ENCODE measurements around the gene RGS5.

Gene RGS5

DNA sequence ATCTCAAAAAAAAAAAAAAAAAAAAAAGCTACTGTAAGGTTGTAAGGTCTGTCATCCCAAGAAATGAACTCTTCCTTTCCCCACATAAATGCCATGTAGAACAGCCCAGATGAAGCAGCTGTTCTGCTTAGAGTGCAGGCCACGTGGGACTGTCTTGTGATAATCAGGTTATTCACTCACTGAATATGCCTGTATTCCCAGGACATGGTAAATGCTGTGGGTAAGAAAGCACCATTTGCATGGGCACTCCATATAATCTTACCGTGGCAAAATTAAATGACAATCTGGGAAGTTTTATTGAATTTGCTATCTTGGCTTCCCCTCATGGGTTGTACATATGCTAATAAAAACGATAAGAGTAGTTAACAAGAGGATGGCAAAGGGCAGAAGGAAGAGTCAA lies 13.8 kb downstream of the RGS5 start:
- no peaks in the 10 kb centered on the region for H3K36me3 ChIP-seq (ENCODE audit: control insufficient read depth in 5 of 5, insufficient read depth in 5 of 5, low read length in 5 of 5)
- no peaks in the 10 kb centered on the region for H3K9me3 ChIP-seq (ENCODE audit: control insufficient read depth in 5 of 5, low read length in 5 of 5)
- no peaks in the 10 kb centered on the region for H3K27me3 ChIP-seq (ENCODE audit: control insufficient read depth in 5 of 5, insufficient read depth in 4 of 5, low read length in 5 of 5)
- no peak overlapping the region for H3K9ac ChIP-seq (ENCODE audit: low read length in 5 of 5)
- H3K4me1 ChIP-seq (ENCODE audit: control insufficient read depth in 5 of 5, insufficient read depth in 5 of 5, low read length in 5 of 5) = peaks cover 0 to 17% (median under 1%) of the 10 kb centered on the region in 5 donors
- H3K4me3 ChIP-seq (ENCODE audit: low read depth in 1 of 5, low read length in 5 of 5) = no peak overlapping the region
- H3K27ac ChIP-seq (ENCODE audit: low read depth, low read length) = no peak overlapping the region

DNA sequence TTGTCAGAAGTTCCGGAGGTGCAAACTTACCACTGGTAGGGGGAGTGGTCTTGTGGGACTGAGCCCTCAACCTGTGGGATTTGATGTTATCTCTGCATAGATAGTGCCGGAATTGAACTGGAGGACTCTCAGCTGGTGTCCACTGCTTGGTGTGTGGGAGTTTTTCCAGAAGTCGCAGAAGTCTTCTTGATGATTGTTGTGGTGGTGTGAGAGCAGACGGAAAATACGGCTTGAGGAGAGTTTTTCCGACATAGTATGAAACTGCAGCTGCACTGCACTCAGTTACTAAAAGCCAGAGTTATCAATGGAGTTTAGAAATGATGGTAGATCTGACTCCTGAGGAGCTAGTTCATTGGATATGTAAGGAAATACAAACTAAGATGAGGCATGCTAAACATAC lies 14.9 kb downstream of the RGS5 start:
- no peak overlapping the region for H3K4me3 ChIP-seq (ENCODE audit: low read depth in 1 of 5, low read length in 5 of 5)
- no peaks in the 10 kb centered on the region for H3K36me3 ChIP-seq (ENCODE audit: control insufficient read depth in 5 of 5, insufficient read depth in 5 of 5, low read length in 5 of 5)
- H3K9me3 ChIP-seq (ENCODE audit: control insufficient read depth in 5 of 5, low read length in 5 of 5) = no peaks in the 10 kb centered on the region
- H3K27ac ChIP-seq (ENCODE audit: low read depth, low read length) = no peak overlapping the region
- H3K4me1 ChIP-seq (ENCODE audit: control insufficient read depth in 5 of 5, insufficient read depth in 5 of 5, low read length in 5 of 5) = peaks cover 0 to 11% (median 4%) of the 10 kb centered on the region in 5 donors
- H3K27me3 ChIP-seq (ENCODE audit: control insufficient read depth in 5 of 5, insufficient read depth in 4 of 5, low read length in 5 of 5) = no peaks in the 10 kb centered on the region
- H3K9ac ChIP-seq (ENCODE audit: low read length in 5 of 5) = no peak overlapping the region

DNA sequence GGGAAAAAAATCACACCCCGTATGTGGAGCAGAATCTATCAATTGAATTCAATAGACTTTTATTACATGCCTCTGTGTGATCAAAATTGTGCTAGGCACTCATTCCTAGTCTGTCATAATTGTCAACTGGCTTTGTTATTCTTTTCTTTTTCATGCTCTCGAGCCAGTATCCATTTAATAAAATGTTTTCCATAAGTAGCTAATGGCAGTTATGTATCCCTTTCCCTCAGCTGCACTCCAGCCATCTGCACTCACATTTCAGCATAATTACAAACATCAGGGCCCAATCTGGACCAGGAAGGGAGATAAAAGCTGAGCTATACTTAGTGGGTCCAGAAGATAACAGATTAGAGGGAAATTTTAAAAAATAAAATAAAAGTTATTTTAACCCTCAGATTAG lies 15.9 kb downstream of the RGS5 start:
- H3K9me3 ChIP-seq (ENCODE audit: control insufficient read depth in 5 of 5, low read length in 5 of 5) = no peaks in the 10 kb centered on the region
- H3K9ac ChIP-seq (ENCODE audit: low read length in 5 of 5) = no peak overlapping the region
- H3K4me3 ChIP-seq (ENCODE audit: low read depth in 1 of 5, low read length in 5 of 5) = no peak overlapping the region
- peaks cover 0 to 3% (median 0%) of the 10 kb centered on the region in 5 donors for H3K36me3 ChIP-seq (ENCODE audit: control insufficient read depth in 5 of 5, insufficient read depth in 5 of 5, low read length in 5 of 5)
- H3K27me3 ChIP-seq (ENCODE audit: control insufficient read depth in 5 of 5, insufficient read depth in 4 of 5, low read length in 5 of 5) = no peaks in the 10 kb centered on the region
- no peak overlapping the region for H3K27ac ChIP-seq (ENCODE audit: low read depth, low read length)
- H3K4me1 ChIP-seq (ENCODE audit: control insufficient read depth in 5 of 5, insufficient read depth in 5 of 5, low read length in 5 of 5) = peaks cover 0 to 7% (median 2%) of the 10 kb centered on the region in 5 donors

DNA sequence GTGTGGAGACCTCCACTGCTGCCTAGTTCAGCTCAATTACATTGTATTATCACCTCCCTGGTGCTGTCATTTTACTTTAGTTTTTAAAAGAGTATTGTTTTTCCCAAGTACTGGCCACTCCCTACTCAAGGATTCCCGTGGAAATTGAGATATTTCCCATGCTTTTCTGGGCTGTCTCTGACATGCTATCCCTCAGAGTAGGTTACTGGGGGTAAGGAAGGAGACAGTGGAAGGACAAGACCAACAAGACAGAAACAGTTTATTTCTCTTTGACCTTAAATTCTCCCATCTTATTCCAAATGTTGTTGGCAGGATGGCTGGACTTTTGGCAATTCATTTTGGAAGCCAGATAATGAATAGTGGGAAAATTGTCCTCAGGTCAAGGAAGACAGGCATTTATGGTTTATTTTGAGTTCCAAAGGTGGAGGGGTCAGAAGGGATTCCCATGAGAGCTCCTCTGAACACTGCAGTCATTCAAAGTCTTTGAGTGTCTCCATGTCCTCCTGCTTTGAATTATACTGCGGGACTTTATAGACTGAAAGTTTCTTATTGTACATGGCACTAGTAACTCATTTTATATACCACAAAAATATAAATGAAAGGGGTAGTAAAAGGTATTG lies 20.3 kb downstream of the RGS5 start:
- H3K4me3 ChIP-seq (ENCODE audit: low read depth in 1 of 5, low read length in 5 of 5) = no peak overlapping the region
- H3K27me3 ChIP-seq (ENCODE audit: control insufficient read depth in 5 of 5, insufficient read depth in 4 of 5, low read length in 5 of 5) = no peaks in the 10 kb centered on the region
- H3K9me3 ChIP-seq (ENCODE audit: control insufficient read depth in 5 of 5, low read length in 5 of 5) = no peaks in the 10 kb centered on the region
- H3K36me3 ChIP-seq (ENCODE audit: control insufficient read depth in 5 of 5, insufficient read depth in 5 of 5, low read length in 5 of 5) = peaks cover 0 to 3% (median 0%) of the 10 kb centered on the region in 5 donors
- H3K4me1 ChIP-seq (ENCODE audit: control insufficient read depth in 5 of 5, insufficient read depth in 5 of 5, low read length in 5 of 5) = peaks cover 0 to 7% (median 2%) of the 10 kb centered on the region in 5 donors
- no peak overlapping the region for H3K9ac ChIP-seq (ENCODE audit: low read length in 5 of 5)
- H3K27ac ChIP-seq (ENCODE audit: low read depth, low read length) = no peak overlapping the region

DNA sequence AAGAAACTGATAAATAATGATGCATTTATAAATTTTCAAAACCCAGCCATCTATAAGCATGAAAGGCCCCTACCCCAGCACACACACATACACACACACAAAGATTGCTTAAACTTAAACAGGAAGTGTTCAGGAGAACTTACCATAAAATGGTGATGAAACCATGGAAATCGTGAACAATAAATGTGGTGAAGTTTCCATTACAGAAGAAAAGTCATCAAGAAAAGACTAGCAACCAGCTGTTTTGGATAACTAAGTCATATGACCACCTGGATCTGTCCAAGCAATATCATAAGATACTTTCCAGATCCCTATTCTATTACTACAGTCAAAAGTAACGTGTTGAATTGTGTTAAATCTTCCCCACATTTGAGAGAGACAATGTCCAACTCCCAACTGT lies 24.1 kb downstream of the RGS5 start:
- no peak overlapping the region for H3K27ac ChIP-seq (ENCODE audit: low read depth, low read length)
- H3K4me1 ChIP-seq (ENCODE audit: control insufficient read depth in 5 of 5, insufficient read depth in 5 of 5, low read length in 5 of 5) = peaks cover 2 to 9% (median 7%) of the 10 kb centered on the region in 5 donors
- no peak overlapping the region for H3K4me3 ChIP-seq (ENCODE audit: low read depth in 1 of 5, low read length in 5 of 5)
- no peaks in the 10 kb centered on the region for H3K27me3 ChIP-seq (ENCODE audit: control insufficient read depth in 5 of 5, insufficient read depth in 4 of 5, low read length in 5 of 5)
- H3K9ac ChIP-seq (ENCODE audit: low read length in 5 of 5) = no peak overlapping the region
- peaks cover 0 to 3% (median 0%) of the 10 kb centered on the region in 5 donors for H3K36me3 ChIP-seq (ENCODE audit: control insufficient read depth in 5 of 5, insufficient read depth in 5 of 5, low read length in 5 of 5)
- no peaks in the 10 kb centered on the region for H3K9me3 ChIP-seq (ENCODE audit: control insufficient read depth in 5 of 5, low read length in 5 of 5)

DNA sequence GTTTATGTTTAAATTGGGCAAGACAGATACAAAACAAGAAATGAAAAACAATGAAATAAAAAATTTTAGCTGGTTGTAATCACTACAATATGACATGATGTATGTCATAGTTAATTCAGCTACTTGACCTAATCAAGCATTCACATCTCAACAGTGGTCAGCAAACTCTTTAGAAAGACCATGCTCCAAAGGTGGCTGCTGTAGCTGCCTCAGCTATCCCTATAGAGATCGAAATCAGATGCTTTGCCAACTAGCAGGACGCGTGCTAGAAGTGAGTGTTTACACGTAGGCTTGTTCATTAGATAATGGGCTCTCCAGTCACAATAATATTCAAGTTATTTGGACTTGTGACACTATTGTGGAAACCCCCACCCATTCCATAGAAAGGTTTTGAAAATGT lies 25.9 kb downstream of the RGS5 start:
- no peak overlapping the region for H3K4me3 ChIP-seq (ENCODE audit: low read depth in 1 of 5, low read length in 5 of 5)
- no peak overlapping the region for H3K9ac ChIP-seq (ENCODE audit: low read length in 5 of 5)
- H3K36me3 ChIP-seq (ENCODE audit: control insufficient read depth in 5 of 5, insufficient read depth in 5 of 5, low read length in 5 of 5) = no peaks in the 10 kb centered on the region
- H3K9me3 ChIP-seq (ENCODE audit: control insufficient read depth in 5 of 5, low read length in 5 of 5) = no peaks in the 10 kb centered on the region
- no peaks in the 10 kb centered on the region for H3K27me3 ChIP-seq (ENCODE audit: control insufficient read depth in 5 of 5, insufficient read depth in 4 of 5, low read length in 5 of 5)
- H3K27ac ChIP-seq (ENCODE audit: low read depth, low read length) = no peak overlapping the region
- H3K4me1 ChIP-seq (ENCODE audit: control insufficient read depth in 5 of 5, insufficient read depth in 5 of 5, low read length in 5 of 5) = peaks cover 0 to 14% (median 7%) of the 10 kb centered on the region in 5 donors

DNA sequence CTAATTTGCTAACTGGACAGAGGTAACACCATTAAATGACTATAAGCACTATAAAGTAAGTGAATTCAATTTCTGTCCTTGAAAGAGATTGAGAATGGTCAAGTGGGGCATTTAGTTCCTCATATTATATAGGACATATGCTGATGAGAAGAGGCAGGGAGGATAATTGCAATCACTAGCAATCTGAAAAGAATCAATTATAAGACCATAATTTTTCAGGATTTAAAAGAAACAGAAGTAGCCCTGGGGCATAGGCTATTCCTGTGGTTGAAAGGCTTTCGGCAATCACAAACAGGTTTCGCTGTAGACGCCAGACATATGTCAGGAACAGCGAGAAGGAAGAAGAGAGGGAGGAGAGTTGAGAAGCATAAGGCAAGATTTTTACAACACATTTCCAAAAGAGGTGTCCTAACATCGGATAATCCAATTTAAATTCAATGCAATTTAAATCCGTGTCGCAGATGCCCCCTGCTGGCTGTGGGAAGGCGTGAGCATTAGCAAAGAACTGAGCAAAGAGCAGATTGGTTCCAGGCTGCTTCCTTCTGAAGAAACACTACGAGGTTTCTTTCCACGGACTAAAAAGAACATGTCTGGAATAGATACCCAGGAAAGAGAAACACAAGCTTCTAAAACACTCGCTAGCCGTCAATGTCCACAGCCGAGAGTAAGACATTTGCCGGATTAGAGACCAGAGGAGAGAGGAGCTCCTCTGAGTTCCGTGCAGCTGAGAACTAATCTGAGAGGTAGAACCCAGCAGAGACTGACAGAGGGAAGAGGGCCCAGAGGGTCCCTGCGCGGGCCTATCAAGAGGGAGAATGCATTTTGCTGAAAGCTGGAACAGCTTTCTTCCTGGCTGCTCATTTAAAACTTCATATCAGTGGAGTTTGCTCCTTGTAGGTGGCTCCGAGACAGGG lies 27.9 kb downstream of the RGS5 start:
- Histone ChIP-seq H3K4me1 (ENCODE audit: control insufficient read depth in 5 of 5, insufficient read depth in 5 of 5, low read length in 5 of 5) (peaks cover 0 to 19% (median 8%) of the 10 kb centered on the region in 5 donors), H3K9me3 (ENCODE audit: control insufficient read depth in 5 of 5, low read length in 5 of 5) (no peaks in the 10 kb centered on the region), H3K27ac (ENCODE audit: low read depth, low read length) (no peak overlapping the region), H3K27me3 (ENCODE audit: control insufficient read depth in 5 of 5, insufficient read depth in 4 of 5, low read length in 5 of 5) (no peaks in the 10 kb centered on the region), H3K9ac (ENCODE audit: low read length in 5 of 5) (peak overlapping the region in 1 of 5 donors; percentile 11), H3K36me3 (ENCODE audit: control insufficient read depth in 5 of 5, insufficient read depth in 5 of 5, low read length in 5 of 5) (no peaks in the 10 kb centered on the region), H3K4me3 (ENCODE audit: low read depth in 1 of 5, low read length in 5 of 5) (peak overlapping the region in 2 of 5 donors; percentile 4 to 23)

DNA sequence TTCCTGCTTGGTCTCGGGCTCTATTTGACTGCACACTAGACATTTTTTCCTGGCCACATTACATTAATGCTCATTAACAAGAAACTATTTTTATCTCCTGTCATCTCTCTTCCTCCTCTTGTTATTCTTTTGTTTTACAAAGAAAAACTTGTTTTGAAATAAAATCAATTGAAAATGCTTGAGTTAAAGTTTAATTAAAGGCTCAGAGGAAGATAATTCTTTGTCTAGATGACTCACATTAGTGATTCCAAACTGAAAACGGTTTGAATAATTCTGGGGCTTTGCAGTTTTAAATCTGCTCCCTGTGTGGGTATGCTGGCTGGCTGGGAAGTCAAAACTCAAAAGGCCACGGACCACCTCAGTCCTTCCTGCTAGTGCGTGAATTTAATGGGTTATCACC lies 29.6 kb downstream of the RGS5 start:
- H3K4me1 ChIP-seq (ENCODE audit: control insufficient read depth in 5 of 5, insufficient read depth in 5 of 5, low read length in 5 of 5) = peaks cover 0 to 23% (median 8%) of the 10 kb centered on the region in 5 donors
- no peak overlapping the region for H3K27ac ChIP-seq (ENCODE audit: low read depth, low read length)
- H3K27me3 ChIP-seq (ENCODE audit: control insufficient read depth in 5 of 5, insufficient read depth in 4 of 5, low read length in 5 of 5) = no peaks in the 10 kb centered on the region
- no peak overlapping the region for H3K9ac ChIP-seq (ENCODE audit: low read length in 5 of 5)
- no peak overlapping the region for H3K4me3 ChIP-seq (ENCODE audit: low read depth in 1 of 5, low read length in 5 of 5)
- no peaks in the 10 kb centered on the region for H3K36me3 ChIP-seq (ENCODE audit: control insufficient read depth in 5 of 5, insufficient read depth in 5 of 5, low read length in 5 of 5)
- no peaks in the 10 kb centered on the region for H3K9me3 ChIP-seq (ENCODE audit: control insufficient read depth in 5 of 5, low read length in 5 of 5)

DNA sequence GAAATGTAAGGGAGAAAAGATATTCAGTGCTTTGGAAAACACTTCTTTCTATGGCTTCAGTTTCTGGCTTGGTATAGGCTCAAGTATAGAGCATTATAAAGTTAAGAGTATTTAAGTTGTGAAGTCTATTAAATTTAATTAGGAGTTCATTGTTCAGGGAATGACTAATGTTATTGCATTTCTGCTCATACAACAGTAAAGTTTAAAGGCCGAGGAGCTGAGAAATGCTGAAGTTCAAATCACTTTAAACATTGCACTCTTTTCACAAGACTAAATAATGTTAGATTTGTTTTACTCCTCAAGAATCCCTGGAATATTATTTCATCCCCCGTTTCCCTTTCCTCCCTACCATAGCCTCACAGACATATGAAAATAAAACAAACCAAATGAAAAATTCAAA lies 30.1 kb downstream of the RGS5 start:
- H3K4me3 ChIP-seq (ENCODE audit: low read depth in 1 of 5, low read length in 5 of 5) = no peak overlapping the region
- no peak overlapping the region for H3K27ac ChIP-seq (ENCODE audit: low read depth, low read length)
- peaks cover 0 to 26% (median 9%) of the 10 kb centered on the region in 5 donors for H3K4me1 ChIP-seq (ENCODE audit: control insufficient read depth in 5 of 5, insufficient read depth in 5 of 5, low read length in 5 of 5)
- no peaks in the 10 kb centered on the region for H3K36me3 ChIP-seq (ENCODE audit: control insufficient read depth in 5 of 5, insufficient read depth in 5 of 5, low read length in 5 of 5)
- no peaks in the 10 kb centered on the region for H3K27me3 ChIP-seq (ENCODE audit: control insufficient read depth in 5 of 5, insufficient read depth in 4 of 5, low read length in 5 of 5)
- H3K9me3 ChIP-seq (ENCODE audit: control insufficient read depth in 5 of 5, low read length in 5 of 5) = no peaks in the 10 kb centered on the region
- no peak overlapping the region for H3K9ac ChIP-seq (ENCODE audit: low read length in 5 of 5)

DNA sequence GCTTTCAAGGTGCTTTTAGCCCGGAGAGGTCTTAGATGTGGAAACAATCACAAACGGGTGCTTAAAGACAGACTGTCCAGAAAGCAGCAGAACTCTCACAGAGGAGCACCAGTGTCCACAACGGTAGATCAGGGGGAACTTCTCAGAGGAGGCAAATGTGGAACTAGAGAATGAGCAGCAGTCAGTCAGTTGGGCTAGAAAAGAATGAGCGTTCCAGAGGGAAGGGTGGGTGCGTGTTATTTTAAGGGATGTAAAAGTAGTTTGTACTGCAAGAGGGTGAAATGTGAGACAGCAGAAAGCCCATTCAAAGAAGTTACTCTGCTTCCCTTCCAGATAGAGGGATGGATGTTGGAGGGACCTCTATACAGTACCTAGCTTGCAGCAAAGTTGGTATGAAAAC lies 30.9 kb downstream of the RGS5 start:
- Histone ChIP-seq H3K4me1 (ENCODE audit: control insufficient read depth in 5 of 5, insufficient read depth in 5 of 5, low read length in 5 of 5) (peaks cover 0 to 32% (median 12%) of the 10 kb centered on the region in 5 donors), H3K27me3 (ENCODE audit: control insufficient read depth in 5 of 5, insufficient read depth in 4 of 5, low read length in 5 of 5) (no peaks in the 10 kb centered on the region), H3K4me3 (ENCODE audit: low read depth in 1 of 5, low read length in 5 of 5) (no peak overlapping the region), H3K9me3 (ENCODE audit: control insufficient read depth in 5 of 5, low read length in 5 of 5) (no peaks in the 10 kb centered on the region), H3K27ac (ENCODE audit: low read depth, low read length) (no peak overlapping the region), H3K9ac (ENCODE audit: low read length in 5 of 5) (no peak overlapping the region), H3K36me3 (ENCODE audit: control insufficient read depth in 5 of 5, insufficient read depth in 5 of 5, low read length in 5 of 5) (no peaks in the 10 kb centered on the region)

All from subcutaneous abdominal adipose tissue (tissue), 5 donors.